ENCODE measurements around the gene DSE.

Gene DSE

GRCh38 chr6:116384727-116385458, 14.1 kb downstream of the DSE start:
- Histone ChIP-seq H3K9me3 (ENCODE audit: control insufficient read depth, low read length) (no peaks in the 10 kb centered on the region), H3K4me3 (ENCODE audit: insufficient read depth, low read depth, low read length, poor library complexity, severe bottlenecking) (no peak overlapping the region), H3K27ac (ENCODE audit: insufficient read depth, low read length, poor library complexity, severe bottlenecking) (no peak overlapping the region), H3K27me3 (replicated peaks; ENCODE audit: control insufficient read depth, insufficient read depth, low read length, poor library complexity, severe bottlenecking) (no peaks in the 10 kb centered on the region), H3K4me1 (ENCODE audit: control insufficient read depth, insufficient read depth, low read length, poor library complexity, severe bottlenecking) (peaks cover 6% of the 10 kb centered on the region), H3K36me3 (ENCODE audit: control insufficient read depth, insufficient read depth, low read length) (no peaks in the 10 kb centered on the region)
- DNase-seq, result no peak

GRCh38 chr6:116385459-116385802, 14.7 kb downstream of the DSE start:
- no peak overlapping the region for H3K27ac ChIP-seq (ENCODE audit: insufficient read depth, low read length, poor library complexity, severe bottlenecking)
- no peaks in the 10 kb centered on the region for H3K27me3 ChIP-seq (replicated peaks; ENCODE audit: control insufficient read depth, insufficient read depth, low read length, poor library complexity, severe bottlenecking)
- no peaks in the 10 kb centered on the region for H3K9me3 ChIP-seq (ENCODE audit: control insufficient read depth, low read length)

GRCh38 chr6:116385921-116386320, 15.2 kb downstream of the DSE start:
- no peak overlapping the region for H3K27ac ChIP-seq (ENCODE audit: insufficient read depth, low read length, poor library complexity, severe bottlenecking)

More at GRCh38 chr6:116385459-116385802, 14.7 kb downstream of the DSE start:
- Histone ChIP-seq H3K4me3 (ENCODE audit: insufficient read depth, low read depth, low read length, poor library complexity, severe bottlenecking) (no peak overlapping the region), H3K36me3 (ENCODE audit: control insufficient read depth, insufficient read depth, low read length) (no peaks in the 10 kb centered on the region), H3K4me1 (ENCODE audit: control insufficient read depth, insufficient read depth, low read length, poor library complexity, severe bottlenecking) (peaks cover 6% of the 10 kb centered on the region)
- no peak for DNase-seq

GRCh38 chr6:116386581-116387299, 16.0 kb downstream of the DSE start:
- no peaks in the 10 kb centered on the region for H3K9me3 ChIP-seq (ENCODE audit: control insufficient read depth, low read length)
- no peak for DNase-seq
- no peaks in the 10 kb centered on the region for H3K36me3 ChIP-seq (ENCODE audit: control insufficient read depth, insufficient read depth, low read length)
- H3K27me3 ChIP-seq (replicated peaks; ENCODE audit: control insufficient read depth, insufficient read depth, low read length, poor library complexity, severe bottlenecking), result no peaks in the 10 kb centered on the region
- H3K4me1 ChIP-seq (ENCODE audit: control insufficient read depth, insufficient read depth, low read length, poor library complexity, severe bottlenecking), result peaks cover 6% of the 10 kb centered on the region
- H3K4me3 ChIP-seq (ENCODE audit: insufficient read depth, low read depth, low read length, poor library complexity, severe bottlenecking), result no peak overlapping the region
- H3K27ac ChIP-seq (ENCODE audit: insufficient read depth, low read length, poor library complexity, severe bottlenecking), result peak overlapping the region; percentile 46

More at GRCh38 chr6:116385921-116386320, 15.2 kb downstream of the DSE start:
- H3K9me3 ChIP-seq (ENCODE audit: control insufficient read depth, low read length), result no peaks in the 10 kb centered on the region
- H3K27me3 ChIP-seq (replicated peaks; ENCODE audit: control insufficient read depth, insufficient read depth, low read length, poor library complexity, severe bottlenecking), result no peaks in the 10 kb centered on the region
- peaks cover 6% of the 10 kb centered on the region for H3K4me1 ChIP-seq (ENCODE audit: control insufficient read depth, insufficient read depth, low read length, poor library complexity, severe bottlenecking)
- no peaks in the 10 kb centered on the region for H3K36me3 ChIP-seq (ENCODE audit: control insufficient read depth, insufficient read depth, low read length)
- no peak for DNase-seq
- no peak overlapping the region for H3K4me3 ChIP-seq (ENCODE audit: insufficient read depth, low read depth, low read length, poor library complexity, severe bottlenecking)

- Histone ChIP-seq H3K27me3 (replicated peaks; ENCODE audit: control insufficient read depth, insufficient read depth, low read length, poor library complexity, severe bottlenecking) (no peaks in the 10 kb centered on the region), H3K9me3 (ENCODE audit: control insufficient read depth, low read length) (no peaks in the 10 kb centered on the region), H3K27ac (ENCODE audit: insufficient read depth, low read length, poor library complexity, severe bottlenecking) (peak overlapping the region; percentile 46), H3K36me3 (ENCODE audit: control insufficient read depth, insufficient read depth, low read length) (no peaks in the 10 kb centered on the region), H3K4me1 (ENCODE audit: control insufficient read depth, insufficient read depth, low read length, poor library complexity, severe bottlenecking) (peaks cover 10% of the 10 kb centered on the region), H3K4me3 (ENCODE audit: insufficient read depth, low read depth, low read length, poor library complexity, severe bottlenecking) (no peak overlapping the region)
- peak in 2 of 3 donors; percentile 8 to 43 for DNase-seq
Observed at GRCh38 chr6:116387374-116387773, 16.6 kb downstream of the DSE start.

- Histone ChIP-seq H3K27me3 (replicated peaks; ENCODE audit: control insufficient read depth, insufficient read depth, low read length, poor library complexity, severe bottlenecking) (no peaks in the 10 kb centered on the region), H3K27ac (ENCODE audit: insufficient read depth, low read length, poor library complexity, severe bottlenecking) (no peak overlapping the region), H3K36me3 (ENCODE audit: control insufficient read depth, insufficient read depth, low read length) (no peaks in the 10 kb centered on the region), H3K4me1 (ENCODE audit: control insufficient read depth, insufficient read depth, low read length, poor library complexity, severe bottlenecking) (peaks cover 14% of the 10 kb centered on the region), H3K4me3 (ENCODE audit: insufficient read depth, low read depth, low read length, poor library complexity, severe bottlenecking) (no peak overlapping the region), H3K9me3 (ENCODE audit: control insufficient read depth, low read length) (no peaks in the 10 kb centered on the region)
- no peak for DNase-seq
Observed at GRCh38 chr6:116388924-116389323, 18.2 kb downstream of the DSE start.

GRCh38 chr6:116389357-116389756, 18.6 kb downstream of the DSE start:
- Histone ChIP-seq H3K9me3 (ENCODE audit: control insufficient read depth, low read length) (no peaks in the 10 kb centered on the region), H3K36me3 (ENCODE audit: control insufficient read depth, insufficient read depth, low read length) (no peaks in the 10 kb centered on the region), H3K4me3 (ENCODE audit: insufficient read depth, low read depth, low read length, poor library complexity, severe bottlenecking) (no peak overlapping the region), H3K27me3 (replicated peaks; ENCODE audit: control insufficient read depth, insufficient read depth, low read length, poor library complexity, severe bottlenecking) (no peaks in the 10 kb centered on the region), H3K4me1 (ENCODE audit: control insufficient read depth, insufficient read depth, low read length, poor library complexity, severe bottlenecking) (peaks cover 14% of the 10 kb centered on the region), H3K27ac (ENCODE audit: insufficient read depth, low read length, poor library complexity, severe bottlenecking) (no peak overlapping the region)
- no peak for DNase-seq

GRCh38 chr6:116390581-116390980, 19.8 kb downstream of the DSE start:
- no peaks in the 10 kb centered on the region for H3K36me3 ChIP-seq (ENCODE audit: control insufficient read depth, insufficient read depth, low read length)
- peaks cover 14% of the 10 kb centered on the region for H3K4me1 ChIP-seq (ENCODE audit: control insufficient read depth, insufficient read depth, low read length, poor library complexity, severe bottlenecking)
- peak overlapping the region; percentile 28 for H3K27ac ChIP-seq (ENCODE audit: insufficient read depth, low read length, poor library complexity, severe bottlenecking)
- no peak overlapping the region for H3K4me3 ChIP-seq (ENCODE audit: insufficient read depth, low read depth, low read length, poor library complexity, severe bottlenecking)
- H3K27me3 ChIP-seq (replicated peaks; ENCODE audit: control insufficient read depth, insufficient read depth, low read length, poor library complexity, severe bottlenecking), result no peaks in the 10 kb centered on the region
- no peaks in the 10 kb centered on the region for H3K9me3 ChIP-seq (ENCODE audit: control insufficient read depth, low read length)
- no peak for DNase-seq

- Histone ChIP-seq H3K4me3 (ENCODE audit: insufficient read depth, low read depth, low read length, poor library complexity, severe bottlenecking) (no peak overlapping the region), H3K36me3 (ENCODE audit: control insufficient read depth, insufficient read depth, low read length) (no peaks in the 10 kb centered on the region), H3K27ac (ENCODE audit: insufficient read depth, low read length, poor library complexity, severe bottlenecking) (peak overlapping the region; percentile 64), H3K27me3 (replicated peaks; ENCODE audit: control insufficient read depth, insufficient read depth, low read length, poor library complexity, severe bottlenecking) (no peaks in the 10 kb centered on the region), H3K9me3 (ENCODE audit: control insufficient read depth, low read length) (no peaks in the 10 kb centered on the region), H3K4me1 (ENCODE audit: control insufficient read depth, insufficient read depth, low read length, poor library complexity, severe bottlenecking) (peaks cover 12% of the 10 kb centered on the region)
- peak; percentile 14 to 47 (median 34) for DNase-seq
Observed at GRCh38 chr6:116392132-116393013, 21.6 kb downstream of the DSE start.

Data from effector memory CD4-positive, alpha-beta T cell (primary cell).